Measurements from ENCODE around the gene C1QTNF6. TPM values are rescaled to one million over a fixed set of nuclear protein-coding genes. Genes with fewer than 3 reads are reported as not detected.
"Not testable (repeated sequence)": the region's sequence is repeated elsewhere in the genome, so short reads cannot be mapped to it uniquely, and the experiment has no call there.

The C1QTNF6 gene
- total RNA-seq: 1 to 10 TPM in 2 of 4 donors, under 1 TPM in 2; 0.69 to 1.6 (median 1.1) TPM

DNA sequence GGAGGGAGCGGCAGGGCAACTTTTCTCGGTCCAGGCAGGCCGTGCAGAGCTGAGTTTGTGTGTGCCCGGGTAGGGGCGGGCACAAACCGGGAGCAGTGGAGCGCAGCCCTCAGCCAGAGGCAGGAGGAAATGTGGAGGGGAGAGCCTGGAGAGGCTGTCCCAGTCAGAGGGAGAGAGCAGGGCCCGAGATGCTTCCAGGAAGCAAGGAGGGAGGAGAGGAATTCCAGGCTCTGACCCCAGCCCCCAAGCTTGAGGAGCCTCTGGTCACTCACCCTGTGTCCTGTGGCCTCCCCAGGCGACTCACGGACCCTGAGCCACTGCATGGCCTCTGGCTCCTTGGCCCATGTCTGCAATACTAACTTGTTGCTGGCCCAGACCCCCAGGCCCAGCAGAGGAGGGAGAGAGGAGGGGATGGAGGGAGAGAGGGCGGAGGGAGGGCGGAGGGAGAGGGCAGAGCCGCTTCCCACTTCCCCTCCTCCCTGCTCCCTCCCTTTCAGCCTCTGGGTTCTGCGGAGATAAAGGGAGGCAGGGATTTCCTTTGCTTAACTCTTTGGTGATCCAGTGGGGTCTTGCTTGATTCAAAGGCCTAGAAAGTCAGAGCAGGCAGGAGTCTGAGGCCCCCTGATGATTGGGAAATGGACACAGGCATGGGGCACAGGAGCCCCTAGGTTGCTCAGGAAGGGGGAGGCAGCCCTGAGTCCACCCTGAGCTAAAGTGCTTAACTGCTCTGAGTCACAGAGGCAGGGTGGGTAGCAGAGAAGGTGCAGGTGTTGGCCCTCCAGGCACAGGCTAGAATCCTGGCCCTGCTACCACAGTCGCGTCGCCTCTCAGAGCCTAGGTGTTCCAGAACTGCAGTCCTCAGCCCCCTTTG lies at the start of gene C1QTNF6:
Gene C1QTNF6, minus strand, starts transcription at position 357 of the 871 bp plus-strand sequence. Its CDS starts 34 bp downstream, at position 323.
- Histone ChIP-seq H3K4me1 (peaks cover 0 to 56% (median 28%) of the 10 kb centered on the region in 3 donors), H3K27me3 (no peaks in the 10 kb centered on the region), H3K27ac (peak within 1 kb of the TSS; percentile 10 to 85 (median 84)), H3K36me3 (peaks cover 0 to 13% of the 10 kb centered on the region in 2 donors), H3K4me3 (peak within 1 kb of the TSS in 1 of 2 donors; percentile 43), H3K9me3 (no peaks in the 10 kb centered on the region)
- WGBS, 2 donors (ENCODE audit: low coverage in 1 of 2): 0 to 61% methylated on average over 4 to 7 of the region's 17 CpGs
- peak; percentile 64 for ATAC-seq
- TF ChIP-seq POLR2AphosphoS5 (IDR thresholded peaks at IDR 0.05) (no peak), EP300 (IDR thresholded peaks at IDR 0.05) (no peak), POLR2A (IDR thresholded peaks at IDR 0.05) (no peak)
- TF ChIP-seq, protein P1, sequence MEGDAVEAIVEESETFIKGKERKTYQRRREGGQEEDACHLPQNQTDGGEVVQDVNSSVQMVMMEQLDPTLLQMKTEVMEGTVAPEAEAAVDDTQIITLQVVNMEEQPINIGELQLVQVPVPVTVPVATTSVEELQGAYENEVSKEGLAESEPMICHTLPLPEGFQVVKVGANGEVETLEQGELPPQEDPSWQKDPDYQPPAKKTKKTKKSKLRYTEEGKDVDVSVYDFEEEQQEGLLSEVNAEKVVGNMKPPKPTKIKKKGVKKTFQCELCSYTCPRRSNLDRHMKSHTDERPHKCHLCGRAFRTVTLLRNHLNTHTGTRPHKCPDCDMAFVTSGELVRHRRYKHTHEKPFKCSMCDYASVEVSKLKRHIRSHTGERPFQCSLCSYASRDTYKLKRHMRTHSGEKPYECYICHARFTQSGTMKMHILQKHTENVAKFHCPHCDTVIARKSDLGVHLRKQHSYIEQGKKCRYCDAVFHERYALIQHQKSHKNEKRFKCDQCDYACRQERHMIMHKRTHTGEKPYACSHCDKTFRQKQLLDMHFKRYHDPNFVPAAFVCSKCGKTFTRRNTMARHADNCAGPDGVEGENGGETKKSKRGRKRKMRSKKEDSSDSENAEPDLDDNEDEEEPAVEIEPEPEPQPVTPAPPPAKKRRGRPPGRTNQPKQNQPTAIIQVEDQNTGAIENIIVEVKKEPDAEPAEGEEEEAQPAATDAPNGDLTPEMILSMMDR (IDR thresholded peaks at IDR 0.05): no peak

DNA sequence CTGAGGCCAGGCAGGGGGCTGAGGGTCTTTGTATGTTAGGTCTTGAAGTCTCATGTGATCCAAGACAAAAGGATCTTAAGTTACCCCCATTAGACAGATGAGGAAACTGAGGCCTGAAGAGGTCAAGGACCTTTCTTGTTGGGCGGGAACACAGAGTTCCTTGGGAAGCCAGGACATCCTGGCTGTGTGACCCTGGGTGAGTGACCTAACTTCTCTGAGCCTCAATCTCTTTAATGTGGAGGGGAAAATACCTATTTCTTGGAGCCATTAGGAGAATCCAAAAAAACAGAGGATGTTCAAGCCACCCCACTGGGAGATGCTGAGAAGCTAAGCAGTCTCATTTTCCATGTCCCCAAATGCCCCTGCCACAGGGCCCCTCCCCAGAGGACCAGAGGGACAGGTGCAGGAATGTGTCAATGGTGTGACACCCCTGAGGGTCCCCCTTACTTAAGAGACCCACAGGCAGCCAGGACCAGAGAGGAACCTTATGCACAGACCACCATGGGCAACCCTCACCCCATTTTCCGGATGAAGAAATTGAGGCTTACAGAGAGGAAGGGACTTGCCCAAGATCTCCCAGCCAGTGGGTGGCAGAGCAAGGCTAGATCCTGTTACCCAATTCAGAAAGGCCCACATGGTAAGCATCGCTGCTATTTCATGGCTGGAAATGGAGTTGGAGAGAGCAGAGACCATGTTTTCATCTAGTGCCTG lies 48.0 kb upstream of the C1QTNF6 start:
- TF ChIP-seq POLR2A (IDR thresholded peaks at IDR 0.05) (no peak), POLR2AphosphoS5 (IDR thresholded peaks at IDR 0.05) (no peak)
- TF ChIP-seq, protein P1 (IDR thresholded peaks at IDR 0.05): no peak
- ATAC-seq: no peak
- no peaks in the 10 kb centered on the region for H3K9me3 ChIP-seq
- H3K36me3 ChIP-seq: no peaks in the 10 kb centered on the region
- H3K4me3 ChIP-seq: no peak overlapping the region
- 100% methylated on average over 1 to 2 of the region's 3 CpGs for WGBS, 2 donors (ENCODE audit: low coverage in 1 of 2)
- no peaks in the 10 kb centered on the region for H3K4me1 ChIP-seq
- H3K27me3 ChIP-seq: peaks cover 98% of the 10 kb centered on the region
- H3K27ac ChIP-seq: no peak overlapping the region

DNA sequence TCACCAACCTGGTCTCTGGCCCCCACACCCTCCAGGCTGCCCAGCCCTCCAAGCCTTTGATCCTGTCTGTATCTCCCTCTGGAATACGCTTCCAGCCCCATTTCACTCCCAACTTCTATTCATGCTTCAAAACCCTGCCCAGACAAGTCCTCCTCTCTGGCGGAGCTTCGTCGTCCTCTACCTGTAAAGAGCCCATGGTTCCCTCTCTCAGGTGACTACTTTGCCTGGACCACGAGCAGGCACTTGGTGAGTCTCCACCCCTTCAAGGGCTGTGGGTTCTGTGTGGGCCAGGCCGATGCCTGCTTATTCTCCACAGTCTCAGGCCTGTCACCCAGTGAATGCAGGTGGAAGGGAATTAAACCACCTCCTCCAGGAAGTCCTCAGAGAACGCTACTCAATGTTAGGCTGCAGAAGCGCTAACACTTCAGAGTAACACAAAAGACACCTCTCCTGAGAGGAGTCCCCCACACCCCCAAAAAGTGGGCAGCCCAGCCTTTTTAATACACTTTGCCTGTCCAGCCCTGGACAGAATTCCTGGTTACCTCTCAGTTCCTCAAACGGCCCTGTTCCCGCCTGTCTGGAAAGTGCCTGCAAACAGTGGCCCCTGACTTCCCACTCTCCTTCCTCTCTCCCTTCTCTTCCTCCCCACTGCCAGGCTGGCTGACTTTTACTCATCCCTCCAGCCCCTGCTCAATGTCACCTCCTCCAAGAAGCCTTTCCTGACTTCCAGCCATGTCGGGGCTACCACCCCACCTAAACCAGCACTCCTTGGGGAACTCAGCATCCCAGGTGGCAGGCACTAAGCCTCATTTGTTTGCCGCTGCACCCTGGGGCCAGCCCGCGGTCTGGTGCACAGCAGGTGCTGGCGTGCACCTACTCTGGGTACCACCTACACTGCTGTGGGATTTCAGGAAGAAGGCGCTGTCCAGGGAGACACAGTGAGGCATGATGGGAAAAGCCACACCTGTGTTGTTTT lies 47.0 kb upstream of the C1QTNF6 start:
- peaks cover 98% of the 10 kb centered on the region for H3K27me3 ChIP-seq
- TF ChIP-seq POLR2A (IDR thresholded peaks at IDR 0.05) (no peak), POLR2AphosphoS5 (IDR thresholded peaks at IDR 0.05) (no peak), EP300 (IDR thresholded peaks at IDR 0.05) (no peak)
- TF ChIP-seq, protein P1 (IDR thresholded peaks at IDR 0.05): no peak
- H3K27ac ChIP-seq: no peak overlapping the region
- ATAC-seq: no peak
- H3K4me3 ChIP-seq: no peak overlapping the region
- WGBS, 2 donors (ENCODE audit: low coverage in 1 of 2): 74 to 86% methylated on average over 5 to 11 of the region's 16 CpGs
- no peaks in the 10 kb centered on the region for H3K36me3 ChIP-seq
- peaks cover 0 to under 1% (median 0%) of the 10 kb centered on the region in 3 donors for H3K4me1 ChIP-seq
- H3K9me3 ChIP-seq: no peaks in the 10 kb centered on the region

DNA sequence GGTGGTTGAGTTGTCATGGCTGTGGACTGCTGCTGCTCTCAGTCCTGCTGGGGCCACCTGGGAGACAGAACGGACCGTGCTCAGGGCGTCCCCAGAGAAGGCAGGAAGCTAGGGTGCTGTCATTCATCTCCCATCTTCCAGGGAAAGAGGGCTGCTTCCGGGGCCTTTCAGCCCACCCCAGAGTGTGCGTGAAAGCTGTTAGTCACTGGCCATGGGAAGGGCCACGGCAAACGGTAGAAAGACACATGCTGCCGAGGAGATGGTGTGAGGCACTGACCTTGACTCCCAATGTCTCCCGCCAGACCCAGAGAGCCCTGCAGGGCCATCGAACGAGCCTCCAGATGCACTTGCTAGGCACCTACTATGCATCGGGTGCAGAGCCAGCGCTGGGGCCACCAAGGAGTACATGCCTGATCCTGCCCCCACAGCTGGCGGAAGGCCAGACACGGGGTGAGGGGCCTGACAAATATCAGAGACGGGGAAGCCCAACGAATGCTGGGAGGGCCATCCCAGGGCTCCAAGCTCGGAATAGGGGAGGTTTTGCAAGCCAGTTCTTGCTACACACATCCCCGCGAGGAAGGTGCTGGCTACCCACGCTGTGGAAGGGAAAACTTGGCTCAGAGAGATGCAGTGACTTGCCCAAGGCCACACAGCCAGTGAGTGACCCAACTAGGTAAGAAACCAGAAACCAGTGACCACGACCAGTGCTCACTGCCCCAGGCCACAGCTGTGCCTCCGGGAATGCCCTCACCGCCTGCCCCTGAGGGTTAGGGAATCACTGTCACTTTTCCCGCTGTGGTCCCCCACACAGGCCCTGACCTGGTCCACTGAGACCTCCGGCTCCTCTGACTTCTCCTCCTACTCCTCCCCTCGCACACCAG lies 45.9 kb upstream of the C1QTNF6 start:
- H3K27me3 ChIP-seq: peaks cover 89% of the 10 kb centered on the region
- no peaks in the 10 kb centered on the region for H3K36me3 ChIP-seq
- no peak for ATAC-seq
- H3K4me1 ChIP-seq: peaks cover 0 to 11% (median 0%) of the 10 kb centered on the region in 3 donors
- no peak overlapping the region for H3K4me3 ChIP-seq
- H3K9me3 ChIP-seq: no peaks in the 10 kb centered on the region
- H3K27ac ChIP-seq: no peak overlapping the region
- WGBS, 2 donors (ENCODE audit: low coverage in 1 of 2): 64 to 73% methylated on average over 4 to 9 of the region's 27 CpGs
- no peak for TF ChIP-seq POLR2AphosphoS5 (IDR thresholded peaks at IDR 0.05)

DNA sequence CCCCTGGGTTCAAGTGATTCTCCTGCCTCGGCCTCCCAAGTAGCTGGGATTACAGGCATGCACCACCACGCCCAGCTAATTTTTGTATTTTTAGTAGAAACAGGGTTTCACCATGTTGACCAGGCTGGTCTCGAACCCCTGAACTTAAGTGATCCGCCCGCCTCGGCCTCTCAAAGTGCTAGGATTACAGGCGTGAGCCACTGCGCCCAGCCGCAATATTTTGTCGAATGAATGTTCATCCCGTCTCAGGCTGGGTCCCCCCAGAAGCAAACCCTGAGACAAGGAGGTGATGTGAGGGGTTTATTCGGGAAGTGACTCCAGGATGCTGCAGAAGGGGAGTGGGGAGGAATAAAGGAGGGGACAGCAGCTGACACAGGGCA lies 45.3 kb upstream of the C1QTNF6 start:
- H3K27ac ChIP-seq, H3K36me3 ChIP-seq, H3K4me3 ChIP-seq, H3K9me3 ChIP-seq, ATAC-seq: not testable (repeated sequence)
- peaks cover 83% of the 10 kb centered on the region for H3K27me3 ChIP-seq
- 69% methylated on average over 2 of the region's 12 CpGs; no CpG with 5 or more reads in 1 of the 2 donors for WGBS, 2 donors (ENCODE audit: low coverage in 1 of 2)
- peaks cover 0 to 17% (median 0%) of the 10 kb centered on the region in 3 donors for H3K4me1 ChIP-seq
